AG10803 (cell line): ENCODE measurements around the gene LRRC30.

Experiments used
- DNase-seq: peaks from one replicate; pipeline ENCODE4 v3.0.0; 2010; ENCODE audit warnings: low read depth
- H3K4me3 ChIP-seq: 2 replicates; pipeline ENCODE4 v1.5.1; 2011; ENCODE audit warnings: mild to moderate bottlenecking, low read length, control low read depth
- CTCF ChIP-seq: conservative IDR thresholded peaks from 2 replicates; pipeline ENCODE4 v1.5.1; 2011; ENCODE audit warnings: mild to moderate bottlenecking, low read length, control low read depth, inconsistent platforms

Gene LRRC30

GRCh38 chr18:7273301-7273921 lies 42.5 kb downstream of the LRRC30 start:
- no peak for TF ChIP-seq CTCF
- no peak overlapping the region for H3K4me3 ChIP-seq
- DNase-seq: peak; percentile 55

GRCh38 chr18:7281579-7281978 lies 50.7 kb downstream of the LRRC30 start:
- no peak for TF ChIP-seq CTCF
- DNase-seq: no peak
- no peak overlapping the region for H3K4me3 ChIP-seq
